Body of pancreas (tissue), 4 donors: ENCODE measurements around the gene CD164L2.

Experiments used
- POLR2A ChIP-seq, 3 donors: fragments of 450-650 bp; IDR thresholded peaks; one replicate each; pipeline ENCODE4 v1.6.1; 2016; ENCODE audit warnings: antibody characterized with exemption in 3 of 3, mild to moderate bottlenecking in 2 of 3
- TF ChIP-seq, protein P1 (sequence below), 7 experiments: fragments of 450-650 bp in 4 of 7; fragments of 200-600 bp in 3 of 7; sonication (generic) in 3 of 7; IDR thresholded peaks; one replicate each; pipeline ENCODE4 v1.5.1; 2016 to 2019; ENCODE audit warnings: antibody characterized with exemption in 7 of 7

DNA sequence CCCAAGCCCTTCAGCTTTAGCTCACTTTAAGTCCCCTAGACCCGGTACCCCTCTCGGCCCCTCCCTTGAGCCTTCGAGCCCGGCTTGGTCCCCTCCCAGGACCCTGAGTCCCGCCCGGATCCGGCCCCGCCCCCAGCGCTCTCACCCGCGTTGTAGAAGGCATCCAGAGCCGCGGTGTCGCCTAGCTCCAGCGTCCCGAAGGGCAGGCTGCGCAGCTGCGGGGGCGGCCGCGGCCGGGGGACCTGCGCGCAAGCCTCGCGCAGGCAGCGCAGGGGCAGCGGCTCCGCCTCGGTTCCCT is 17.1 kb downstream of the CD164L2 start:
- TF ChIP-seq, protein P1, sequence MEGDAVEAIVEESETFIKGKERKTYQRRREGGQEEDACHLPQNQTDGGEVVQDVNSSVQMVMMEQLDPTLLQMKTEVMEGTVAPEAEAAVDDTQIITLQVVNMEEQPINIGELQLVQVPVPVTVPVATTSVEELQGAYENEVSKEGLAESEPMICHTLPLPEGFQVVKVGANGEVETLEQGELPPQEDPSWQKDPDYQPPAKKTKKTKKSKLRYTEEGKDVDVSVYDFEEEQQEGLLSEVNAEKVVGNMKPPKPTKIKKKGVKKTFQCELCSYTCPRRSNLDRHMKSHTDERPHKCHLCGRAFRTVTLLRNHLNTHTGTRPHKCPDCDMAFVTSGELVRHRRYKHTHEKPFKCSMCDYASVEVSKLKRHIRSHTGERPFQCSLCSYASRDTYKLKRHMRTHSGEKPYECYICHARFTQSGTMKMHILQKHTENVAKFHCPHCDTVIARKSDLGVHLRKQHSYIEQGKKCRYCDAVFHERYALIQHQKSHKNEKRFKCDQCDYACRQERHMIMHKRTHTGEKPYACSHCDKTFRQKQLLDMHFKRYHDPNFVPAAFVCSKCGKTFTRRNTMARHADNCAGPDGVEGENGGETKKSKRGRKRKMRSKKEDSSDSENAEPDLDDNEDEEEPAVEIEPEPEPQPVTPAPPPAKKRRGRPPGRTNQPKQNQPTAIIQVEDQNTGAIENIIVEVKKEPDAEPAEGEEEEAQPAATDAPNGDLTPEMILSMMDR (IDR thresholded peaks at IDR 0.05): no peak
- TF ChIP-seq POLR2A (IDR thresholded peaks at IDR 0.05): no peak
